ENCODE measurements around the gene FCHSD1.

DNA sequence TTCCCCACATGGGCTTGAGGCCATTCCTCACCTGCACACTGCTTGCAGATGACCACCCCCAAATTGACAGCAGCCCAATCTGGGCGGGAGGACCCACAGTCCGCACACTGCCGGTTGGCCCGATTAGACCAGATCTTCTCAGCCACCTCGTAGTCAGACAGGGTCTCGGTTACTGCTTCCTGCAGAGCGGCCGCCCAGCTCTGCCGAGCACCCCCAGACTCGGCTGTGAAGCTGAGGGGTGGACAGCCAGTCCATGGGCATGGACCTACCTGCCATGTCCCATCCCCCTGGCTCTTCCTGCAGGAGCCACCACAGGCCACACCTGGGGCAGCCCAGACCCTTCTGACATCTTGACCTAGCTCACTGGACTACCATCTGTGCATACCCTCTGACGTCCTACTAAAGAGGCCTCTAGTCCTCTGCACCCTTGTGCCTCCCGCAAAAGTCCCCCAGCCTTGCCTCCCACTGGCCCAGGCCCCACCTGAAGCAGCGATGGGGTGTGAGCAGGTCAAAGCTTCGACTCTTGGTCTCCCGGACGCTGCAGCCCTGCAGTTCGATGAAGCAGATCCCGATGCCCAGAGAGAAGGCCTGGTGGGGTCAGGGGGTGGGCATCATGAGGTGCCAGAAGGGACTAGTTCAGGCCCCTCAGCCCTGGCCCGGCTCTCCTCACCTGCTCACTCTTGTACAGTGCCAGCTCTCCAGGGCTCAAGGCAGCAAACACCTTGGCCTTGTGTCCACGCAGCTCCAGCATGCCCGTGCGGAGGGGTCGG is 21.0 kb upstream of the FCHSD1 start:
- TF ChIP-seq, protein P1, sequence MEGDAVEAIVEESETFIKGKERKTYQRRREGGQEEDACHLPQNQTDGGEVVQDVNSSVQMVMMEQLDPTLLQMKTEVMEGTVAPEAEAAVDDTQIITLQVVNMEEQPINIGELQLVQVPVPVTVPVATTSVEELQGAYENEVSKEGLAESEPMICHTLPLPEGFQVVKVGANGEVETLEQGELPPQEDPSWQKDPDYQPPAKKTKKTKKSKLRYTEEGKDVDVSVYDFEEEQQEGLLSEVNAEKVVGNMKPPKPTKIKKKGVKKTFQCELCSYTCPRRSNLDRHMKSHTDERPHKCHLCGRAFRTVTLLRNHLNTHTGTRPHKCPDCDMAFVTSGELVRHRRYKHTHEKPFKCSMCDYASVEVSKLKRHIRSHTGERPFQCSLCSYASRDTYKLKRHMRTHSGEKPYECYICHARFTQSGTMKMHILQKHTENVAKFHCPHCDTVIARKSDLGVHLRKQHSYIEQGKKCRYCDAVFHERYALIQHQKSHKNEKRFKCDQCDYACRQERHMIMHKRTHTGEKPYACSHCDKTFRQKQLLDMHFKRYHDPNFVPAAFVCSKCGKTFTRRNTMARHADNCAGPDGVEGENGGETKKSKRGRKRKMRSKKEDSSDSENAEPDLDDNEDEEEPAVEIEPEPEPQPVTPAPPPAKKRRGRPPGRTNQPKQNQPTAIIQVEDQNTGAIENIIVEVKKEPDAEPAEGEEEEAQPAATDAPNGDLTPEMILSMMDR (IDR thresholded peaks at IDR 0.05), result no peak
- TF ChIP-seq POLR2A (IDR thresholded peaks at IDR 0.05), result no peak
- TF ChIP-seq POLR2AphosphoS5 (IDR thresholded peaks at IDR 0.05), result no peak

Measured in prostate gland (tissue), 2 donors.